HAP-1 (cell line): Measurements from ENCODE around the gene CD3E.
"Not testable (repeated sequence)": the region's sequence is repeated elsewhere in the genome, so short reads cannot be mapped to it uniquely, and the experiment has no call there.

Experiments
- DNase-seq, 2 experiments: peaks; one replicate each; pipeline ENCODE4 v3.0.0-alpha.2; 2016 to 2020; ENCODE audit warnings: low spot score in 2 of 2
- H3K27me3 ChIP-seq: fragments of 250-450 bp; sonication (Bioruptor Pico); 2 replicates; pipeline ENCODE4 v1.5.1; 2020; ENCODE audit warnings: low read depth, mild to moderate bottlenecking, moderate library complexity
- H3K36me3 ChIP-seq: fragments of 250-450 bp; sonication (Bioruptor Pico); replicated peaks from 2 replicates; pipeline ENCODE4 v1.5.1; 2020; ENCODE audit warnings: mild to moderate bottlenecking
- H3K4me1 ChIP-seq: fragments of 250-450 bp; sonication (Bioruptor Pico); 2 replicates; pipeline ENCODE4 v1.5.1; 2020; ENCODE audit warnings: mild to moderate bottlenecking
- H3K4me3 ChIP-seq: fragments of 250-450 bp; sonication (Bioruptor Pico); 2 replicates; pipeline ENCODE4 v1.5.1; 2020; ENCODE audit warnings: mild to moderate bottlenecking, moderate library complexity
- H3K9me3 ChIP-seq: fragments of 250-450 bp; sonication (Bioruptor Pico); 2 replicates; pipeline ENCODE4 v1.5.1; 2020; ENCODE audit warnings: mild to moderate bottlenecking, moderate library complexity
- in situ Hi-C: fragments of 300-500 bp; cut with MboI; formaldehyde crosslinking; loops from 3 replicates; pipeline ENCODE4 v1.14.3; 2020; ENCODE audit warnings: low sequenced_read_pairs, inconsistent platforms, mixed read lengths

CD3E gene

DNA sequence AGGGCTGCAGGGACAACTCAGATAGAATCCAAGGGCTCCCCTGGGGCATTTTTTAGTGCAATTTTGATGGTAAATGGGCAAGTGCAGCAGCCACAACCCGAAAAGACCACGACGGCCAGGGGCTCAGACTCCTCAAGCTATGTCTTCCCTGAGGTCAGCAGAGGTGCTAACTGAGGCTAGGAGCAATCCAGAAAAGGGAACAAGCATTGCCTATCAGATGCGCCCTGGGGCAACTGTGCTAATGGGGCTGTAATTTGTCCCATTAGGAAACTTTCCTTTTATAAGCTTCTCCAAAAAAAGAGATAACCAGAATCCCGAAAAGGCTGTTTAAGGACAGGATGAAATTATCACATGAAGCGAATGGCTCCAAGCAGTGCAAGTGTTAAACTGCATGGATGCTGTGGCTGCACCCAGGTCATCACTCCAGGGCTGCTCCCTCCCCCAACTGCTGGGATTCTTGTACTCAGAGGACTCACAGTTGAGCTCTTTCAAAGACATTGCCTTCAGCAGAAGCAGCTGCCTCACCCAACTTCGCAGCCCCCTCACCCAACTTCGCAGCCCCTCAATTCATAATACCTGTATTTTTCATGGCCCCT is 2.8 kb upstream of the CD3E start:
- Histone ChIP-seq H3K27me3 (peaks cover 24% of the 10 kb centered on the region), H3K36me3 (no peaks in the 10 kb centered on the region), H3K4me1 (no peaks in the 10 kb centered on the region), H3K9me3 (no peaks in the 10 kb centered on the region), H3K4me3 (no peak overlapping the region)
- in situ Hi-C loops, result no loop called here
- DNase-seq, result no peak

DNA sequence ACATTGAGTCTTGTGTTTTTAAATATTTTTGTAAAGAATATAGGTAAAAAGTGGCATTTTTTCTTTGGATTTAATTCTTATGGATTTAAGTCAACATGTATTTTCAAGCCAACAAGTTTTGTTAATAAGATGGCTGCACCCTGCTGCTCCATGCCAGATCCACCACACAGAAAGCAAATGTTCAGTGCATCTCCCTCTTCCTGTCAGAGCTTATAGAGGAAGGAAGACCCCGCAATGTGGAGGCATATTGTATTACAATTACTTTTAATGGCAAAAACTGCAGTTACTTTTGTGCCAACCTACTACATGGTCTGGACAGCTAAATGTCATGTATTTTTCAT is 333 bp upstream of the CD3E start:
- Histone ChIP-seq H3K9me3 (no peaks in the 10 kb centered on the region), H3K36me3 (no peaks in the 10 kb centered on the region), H3K27me3 (peaks cover 21% of the 10 kb centered on the region), H3K4me3 (no peak overlapping the region), H3K4me1 (no peaks in the 10 kb centered on the region)
- DNase-seq, result no peak
- in situ Hi-C loops, result no loop called here

DNA sequence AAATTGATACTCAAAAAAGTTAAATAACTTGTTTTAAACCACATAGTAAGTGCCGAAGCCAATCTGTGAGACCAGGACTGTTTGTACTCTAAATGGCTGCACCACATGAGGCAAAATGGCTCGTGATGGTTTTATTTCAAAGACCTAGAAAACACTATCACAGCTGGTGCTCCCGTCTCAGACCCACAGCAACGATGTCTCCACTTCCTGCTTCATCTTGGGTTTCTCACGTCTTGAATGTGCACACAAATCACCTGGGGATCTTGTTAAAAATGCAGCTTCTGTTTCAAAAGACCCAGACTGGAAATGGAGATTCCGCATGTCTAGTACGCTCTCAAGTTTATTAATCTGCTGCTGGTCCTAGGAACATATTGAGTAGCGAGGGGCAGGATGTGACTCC is 1.2 kb downstream of the CD3E start:
- DNase-seq, result no peak
- Histone ChIP-seq H3K4me1 (no peaks in the 10 kb centered on the region), H3K9me3 (no peaks in the 10 kb centered on the region), H3K4me3 (no peak overlapping the region), H3K36me3 (no peaks in the 10 kb centered on the region), H3K27me3 (peaks cover 19% of the 10 kb centered on the region)
- in situ Hi-C loops, result no loop called here

DNA sequence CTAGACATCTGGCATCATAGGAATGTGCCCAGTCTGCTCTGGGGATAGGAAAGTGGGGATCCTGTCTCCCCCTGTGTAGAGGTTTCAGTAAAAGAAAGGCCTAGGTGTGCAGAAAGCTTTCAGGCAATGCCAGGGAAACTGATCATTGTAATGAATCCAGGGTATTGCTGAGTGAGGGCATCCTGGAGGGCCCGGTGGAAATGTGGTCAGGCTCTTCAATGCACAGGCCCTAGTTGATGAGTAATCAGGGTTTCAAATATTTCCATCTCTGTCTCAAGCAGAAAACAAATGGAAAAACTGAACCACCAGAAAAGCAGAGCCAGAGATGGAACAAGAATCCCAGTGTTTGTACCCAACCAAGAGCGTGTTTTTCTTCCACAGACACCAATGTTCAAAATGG is 2.0 kb downstream of the CD3E start:
- Histone ChIP-seq H3K27me3 (peaks cover 18% of the 10 kb centered on the region), H3K36me3 (no peaks in the 10 kb centered on the region), H3K4me1 (no peaks in the 10 kb centered on the region), H3K9me3 (no peaks in the 10 kb centered on the region), H3K4me3 (no peak overlapping the region)
- in situ Hi-C loops, result no loop called here
- DNase-seq, result no peak

GRCh38 chr11:118308995-118309528 is 4.5 kb downstream of the CD3E start:
- H3K36me3 ChIP-seq, H3K9me3 ChIP-seq, DNase-seq, H3K4me1 ChIP-seq, H3K4me3 ChIP-seq, in situ Hi-C loops, H3K27me3 ChIP-seq: not testable (repeated sequence)

DNA sequence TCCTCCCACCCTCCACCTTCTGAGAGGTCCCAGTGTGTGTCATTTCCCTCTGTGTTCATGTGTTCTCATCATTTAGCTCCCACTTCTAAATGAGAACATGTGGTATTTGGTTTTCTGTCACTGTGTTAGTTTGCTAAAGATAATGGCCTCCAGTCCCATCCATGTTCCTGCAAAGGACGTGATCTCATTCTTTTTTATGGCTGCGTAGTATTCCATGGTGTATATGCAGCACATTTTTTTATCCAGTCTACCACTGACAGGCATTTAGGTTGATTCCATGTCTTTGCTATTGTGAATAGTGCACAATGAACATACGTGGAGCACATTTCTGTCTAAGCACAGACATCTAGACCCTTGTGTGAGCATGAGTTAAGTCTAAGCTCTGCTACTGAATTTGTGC is 5.7 kb downstream of the CD3E start:
- DNase-seq, result no peak
- H3K9me3 ChIP-seq, result no peaks in the 10 kb centered on the region
- in situ Hi-C loops, result no loop called here

DNA sequence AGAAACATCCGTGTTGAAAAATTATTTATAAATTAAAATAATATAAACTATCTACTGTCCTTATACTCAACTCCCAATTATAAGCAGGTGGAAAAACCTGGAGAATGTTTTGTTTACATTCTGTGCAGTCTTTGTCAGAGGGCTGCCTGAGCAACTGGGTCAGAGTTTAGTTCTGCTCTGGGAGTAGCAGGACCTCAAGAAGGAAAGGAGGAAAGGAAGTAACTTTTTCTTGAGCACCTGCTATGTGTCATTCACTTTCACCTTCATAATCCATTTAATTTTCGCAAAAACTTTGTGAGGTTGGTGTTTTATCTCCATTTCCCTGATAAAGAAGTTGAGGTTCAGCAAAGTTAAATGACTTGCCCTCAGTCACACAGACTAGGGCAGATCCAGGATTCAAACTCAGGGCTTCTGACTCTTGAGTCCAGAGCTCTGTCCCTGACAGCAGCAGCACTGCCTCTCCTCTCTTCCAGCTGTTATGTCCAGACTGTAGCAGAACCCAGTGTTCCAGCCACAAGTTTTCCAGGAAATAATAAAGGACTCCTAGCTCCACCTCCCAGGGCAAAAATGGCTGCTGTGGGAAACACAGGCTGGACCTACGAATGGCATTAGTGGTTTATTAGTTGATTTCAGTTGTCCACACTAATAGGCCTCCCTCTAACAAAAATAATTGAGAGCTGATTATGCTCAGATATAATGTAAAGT is 6.4 kb downstream of the CD3E start:
- no peaks in the 10 kb centered on the region for H3K9me3 ChIP-seq
- in situ Hi-C loops, result no loop called here
- no peak overlapping the region for H3K4me3 ChIP-seq
- no peaks in the 10 kb centered on the region for H3K4me1 ChIP-seq
- H3K27me3 ChIP-seq, result no peaks in the 10 kb centered on the region
- no peaks in the 10 kb centered on the region for H3K36me3 ChIP-seq
- no peak for DNase-seq

More for the DNA sequence above, 5.7 kb downstream of the CD3E start:
- Histone ChIP-seq H3K4me1 (no peaks in the 10 kb centered on the region), H3K27me3 (no peaks in the 10 kb centered on the region), H3K4me3 (no peak overlapping the region), H3K36me3 (no peaks in the 10 kb centered on the region)

DNA sequence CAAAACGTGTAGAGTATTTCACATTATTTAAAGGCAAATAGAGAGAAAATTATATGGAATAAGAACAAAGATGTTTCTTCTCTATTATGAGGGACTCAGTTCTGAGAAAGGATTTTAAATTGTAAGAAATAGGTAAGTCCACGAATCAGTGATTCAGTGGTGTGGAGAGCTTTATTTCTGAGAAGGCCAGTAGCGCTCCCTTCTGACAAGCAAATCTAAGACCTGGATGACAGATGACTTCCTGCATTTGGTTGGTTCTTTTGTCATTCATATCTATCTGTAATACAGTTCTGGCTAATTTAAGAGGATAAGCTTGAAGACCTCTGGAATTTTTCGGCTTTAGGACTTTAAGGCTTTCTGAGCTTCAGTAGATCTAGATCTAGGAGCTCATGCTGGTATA is 7.0 kb downstream of the CD3E start:
- DNase-seq, result peak in 1 of 2 experiments; percentile 36
- no peaks in the 10 kb centered on the region for H3K9me3 ChIP-seq
- no peak overlapping the region for H3K4me3 ChIP-seq
- H3K36me3 ChIP-seq, result no peaks in the 10 kb centered on the region
- H3K4me1 ChIP-seq, result peaks cover 4% of the 10 kb centered on the region
- in situ Hi-C loops, result no loop called here
- no peaks in the 10 kb centered on the region; the same call in 1 of the 2 replicates for H3K27me3 ChIP-seq

GRCh38 chr11:118312328-118312727 is 7.8 kb downstream of the CD3E start:
- in situ Hi-C loops, result no loop called here
- Histone ChIP-seq H3K4me1 (peaks cover 5% of the 10 kb centered on the region), H3K27me3 (no peaks in the 10 kb centered on the region; the same call in 1 of the 2 replicates), H3K9me3 (no peaks in the 10 kb centered on the region), H3K4me3 (no peak overlapping the region), H3K36me3 (no peaks in the 10 kb centered on the region)
- no peak for DNase-seq

- Histone ChIP-seq H3K9me3 (no peaks in the 10 kb centered on the region), H3K4me1 (peaks cover 5% of the 10 kb centered on the region), H3K4me3 (no peak overlapping the region), H3K36me3 (no peaks in the 10 kb centered on the region), H3K27me3 (no peaks in the 10 kb centered on the region; the same call in 1 of the 2 replicates)
- no peak for DNase-seq
- in situ Hi-C loops, result no loop called here
Measured at GRCh38 chr11:118313242-118313641, 8.7 kb downstream of the CD3E start.

DNA sequence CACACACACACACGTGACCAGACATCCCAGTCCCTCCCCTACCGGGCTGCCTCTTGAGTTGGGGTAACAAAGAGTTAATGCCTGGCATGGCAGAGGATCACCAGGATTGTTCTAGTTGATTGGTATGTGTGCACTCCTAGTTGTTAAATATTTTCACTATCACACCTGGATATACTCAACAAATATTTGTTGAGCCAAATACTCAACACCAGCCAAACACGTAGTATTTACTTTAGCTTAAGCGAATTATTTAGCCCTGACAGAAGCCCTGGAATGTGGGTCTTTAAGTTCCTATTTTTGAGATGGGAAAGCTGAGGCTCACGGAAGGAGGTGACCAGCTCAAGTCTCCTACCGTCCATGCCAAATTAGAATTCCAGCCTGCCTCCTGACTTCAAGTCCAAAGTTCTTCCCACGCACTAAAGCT is 10.5 kb downstream of the CD3E start:
- Histone ChIP-seq H3K4me1 (peaks cover 5% of the 10 kb centered on the region), H3K9me3 (no peaks in the 10 kb centered on the region), H3K27me3 (no peaks in the 10 kb centered on the region; the same call in 1 of the 2 replicates), H3K4me3 (no peak overlapping the region), H3K36me3 (no peaks in the 10 kb centered on the region)
- in situ Hi-C loops, result no loop called here
- DNase-seq, result no peak

DNA sequence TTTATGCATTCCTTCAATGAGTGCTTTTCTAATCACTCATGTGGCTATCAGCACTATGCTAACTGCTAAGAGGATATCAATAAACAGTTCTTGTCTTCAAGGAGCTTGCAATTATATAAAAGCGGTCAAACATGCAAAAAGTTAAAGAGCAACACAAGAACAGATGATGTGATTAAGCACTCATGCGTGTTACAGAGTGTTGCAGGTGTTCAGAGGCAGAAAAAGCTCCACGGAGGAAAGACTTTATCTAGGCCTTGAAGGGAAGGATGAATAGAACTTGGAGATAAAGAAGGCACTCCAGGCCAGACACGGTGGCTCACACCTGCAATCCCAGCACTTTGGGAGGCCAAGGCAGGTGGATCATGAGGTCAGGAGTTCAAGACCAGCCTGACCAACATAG is 13.6 kb downstream of the CD3E start:
- peaks cover 5% of the 10 kb centered on the region for H3K4me1 ChIP-seq
- in situ Hi-C loops, result no loop called here
- H3K4me3 ChIP-seq, result no peak overlapping the region
- DNase-seq, result no peak
- no peaks in the 10 kb centered on the region; the same call in 1 of the 2 replicates for H3K27me3 ChIP-seq
- H3K36me3 ChIP-seq, result no peaks in the 10 kb centered on the region
- H3K9me3 ChIP-seq, result no peaks in the 10 kb centered on the region

- Histone ChIP-seq H3K4me3 (no peak overlapping the region), H3K36me3 (no peaks in the 10 kb centered on the region), H3K9me3 (no peaks in the 10 kb centered on the region; the same call in 1 of the 2 replicates), H3K4me1 (peaks cover 5% of the 10 kb centered on the region), H3K27me3 (no peaks in the 10 kb centered on the region; the same call in 1 of the 2 replicates)
- in situ Hi-C loops, result no loop called here
- DNase-seq, result no peak
Measured at GRCh38 chr11:118318581-118319336, 14.2 kb downstream of the CD3E start.

DNA sequence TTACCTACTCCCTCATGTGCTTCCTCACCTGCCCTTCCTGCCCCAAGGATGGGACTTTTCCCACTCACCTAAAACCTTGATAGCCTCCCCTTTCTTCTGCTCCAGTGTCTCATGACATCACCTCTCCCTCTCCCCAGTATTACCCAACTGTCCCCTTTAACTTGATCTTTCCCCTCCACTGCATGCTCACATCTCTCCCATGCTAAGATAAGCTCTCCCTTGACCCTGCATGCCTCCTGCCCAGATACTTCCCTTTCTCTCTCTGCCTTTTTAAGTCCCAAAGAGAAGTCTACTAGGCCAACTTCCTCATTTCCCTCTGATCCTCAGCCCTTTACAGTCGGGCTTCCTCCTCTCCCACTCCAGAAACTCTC is 14.8 kb downstream of the CD3E start:
- H3K4me1 ChIP-seq, result peaks cover 5% of the 10 kb centered on the region

More for the DNA sequence above, 14.8 kb downstream of the CD3E start:
- no peak overlapping the region for H3K4me3 ChIP-seq
- in situ Hi-C loops, result no loop called here
- DNase-seq, result no peak
- H3K9me3 ChIP-seq, result no peaks in the 10 kb centered on the region; the same call in 1 of the 2 replicates
- H3K27me3 ChIP-seq, result no peaks in the 10 kb centered on the region; the same call in 1 of the 2 replicates
- H3K36me3 ChIP-seq, result no peaks in the 10 kb centered on the region
